Panc1 (cell line): ENCODE data around the gene AGAP1. TPM values are rescaled to one million over a fixed set of nuclear protein-coding genes. Genes with fewer than 3 reads are reported as not detected.

Source experiments
- ATAC-seq: fragments of 200-7000 bp; cut with Tn5 transposase; 2 replicates; pipeline ENCODE4 v1.9.1; 2020; ENCODE audit warnings: mild to moderate bottlenecking, moderate library complexity
- BruUV-seq: library from RNA; stranded (reverse); fragments of 400-500 nt; replicated peaks from 2 replicates; lab custom pipeline; 2021; lab: Mats Ljungman, UMichigan
- CTCF ChIA-PET: fragments of 300-600 bp; sonication (Branson Sonifier 250); formaldehyde crosslinking; loops from one replicate; lab custom pipeline; 2022; ENCODE audit warnings: antibody characterized with exemption; lab: Charles Lee
- POLR2A ChIA-PET: fragments of 300-600 bp; sonication (Branson Sonifier 250); formaldehyde crosslinking; loops from one replicate; lab custom pipeline; 2022; ENCODE audit warnings: antibody characterized with exemption; lab: Charles Lee
- DNase-seq: peaks from one replicate; pipeline ENCODE4 v3.0.0-alpha.2; 2010; ENCODE audit warnings: low read depth, low spot score
- H3K27ac ChIP-seq: 2 replicates; pipeline ENCODE4 v1.5.1; 2011; ENCODE audit warnings: mild to moderate bottlenecking, low read length, inconsistent platforms
- H3K27me3 ChIP-seq: fragments of 200-500 bp; sonication (Bioruptor generic); 2 replicates; pipeline ENCODE4 v1.6.0; 2014; ENCODE audit warnings: low read length, inconsistent platforms; ENCODE audit not compliant: control insufficient read depth, insufficient read depth
- H3K36me3 ChIP-seq: fragments of 200-500 bp; sonication (Bioruptor generic); 2 replicates; pipeline ENCODE4 v1.5.1; 2014; ENCODE audit warnings: inconsistent platforms, mild to moderate bottlenecking, low read length, moderate library complexity; ENCODE audit not compliant: control insufficient read depth, insufficient read depth
- H3K4me1 ChIP-seq: 2 replicates; pipeline ENCODE4 v1.5.1; 2011; ENCODE audit warnings: inconsistent platforms, mild to moderate bottlenecking, low read length, moderate library complexity; ENCODE audit not compliant: control insufficient read depth, insufficient read depth
- H3K4me3 ChIP-seq, 2 experiments: 2 replicates each; pipeline ENCODE4 v1.5.1; 2011 to 2012; ENCODE audit warnings: low read depth in 2 of 2, low read length in 2 of 2, mild to moderate bottlenecking in 2 of 2, inconsistent platforms in 1 of 2, moderate library complexity in 1 of 2
- H3K9me3 ChIP-seq: fragments of 200-500 bp; sonication (Bioruptor generic); 2 replicates; pipeline ENCODE4 v1.5.1; 2014; ENCODE audit warnings: low read depth, mild to moderate bottlenecking, inconsistent platforms, low read length, moderate library complexity; ENCODE audit not compliant: control insufficient read depth, insufficient read depth
- CTCF ChIP-seq: fragments of 450-650 bp; IDR thresholded peaks from 2 replicates; pipeline ENCODE4 v1.5.1; 2017; ENCODE audit warnings: mild to moderate bottlenecking
- POLR2AphosphoS5 ChIP-seq: IDR thresholded peaks from 2 replicates; pipeline ENCODE4 v1.6.1; 2012; ENCODE audit warnings: mild to moderate bottlenecking, low read depth, low read length, moderate library complexity
- REST ChIP-seq, 2 experiments: IDR thresholded peaks; 2 replicates each; pipeline ENCODE4 v1.6.1; 2011 to 2012; ENCODE audit warnings: low read depth in 2 of 2, control low read depth in 1 of 2, low read length in 1 of 2, mild to moderate bottlenecking in 1 of 2, moderate library complexity in 1 of 2; ENCODE audit not compliant: insufficient read depth in 1 of 2
- SIN3A ChIP-seq: IDR thresholded peaks from 2 replicates; pipeline ENCODE4 v1.6.1; 2012; ENCODE audit warnings: low read depth, mild to moderate bottlenecking, low read length, moderate library complexity, borderline replicate concordance; ENCODE audit not compliant: insufficient read depth
- TCF7L2 ChIP-seq: IDR thresholded peaks from 2 replicates; pipeline ENCODE4 v1.6.1; 2011; ENCODE audit warnings: mild to moderate bottlenecking, low read depth, low read length, inconsistent platforms
- in situ Hi-C: cut with HindIII; loops from 2 replicates; pipeline ENCODE4 v1.10.0; 2016; ENCODE audit warnings: low sequenced_read_pairs, low pct_unique_long_range_greater_than_20kb
- intact Hi-C: fragments of 100-400 bp; cut with micrococcal nuclease; formaldehyde crosslinking; loops from one replicate; pipeline ENCODE4 v1.10.0; 2022; ENCODE audit not compliant: unreplicated experiment
- total RNA-seq: library from RNA; stranded (reverse); gene quantifications from one replicate; pipeline ENCODE4 v1.2.1, GENCODE V29; 2021; ENCODE audit not compliant: unreplicated experiment

The AGAP1 gene
- total RNA-seq, 1 experiment from 2014 or later, result 38.9 TPM

- no TSS peak for BruUV-seq
- ATAC-seq (no peak), DNase-seq (no peak)
- Histone ChIP-seq H3K27me3 (no peaks in the 10 kb centered on the region), H3K36me3 (no peaks in the 10 kb centered on the region), H3K9me3 (no peaks in the 10 kb centered on the region), H3K4me1 (peaks cover 17% of the 10 kb centered on the region), H3K4me3 (no peak overlapping the region), H3K27ac (no peak overlapping the region)
- TF ChIP-seq SIN3A (no peak), POLR2AphosphoS5 (no peak), REST (IDR thresholded peaks at IDR 0.05; ENCODE audit: insufficient read depth in 1 of 2, low read depth in 2 of 2, low read length in 1 of 2) (no peak), CTCF (no peak), TCF7L2 (no peak)
- in situ Hi-C loops (no loop called here), intact Hi-C loops (loop anchor here (2.0 to 10.0 kb wide), 2 partner anchors 242 to 410 kb away; no protein-coding TSS in a partner anchor)
- POLR2A ChIA-PET, result no interaction called here
- CTCF ChIA-PET, result interaction anchor here (0.8 to 1.8 kb wide), 3 partner anchors 9 to 398 kb away, joined by 3 to 10 read pairs (median 6); partner anchors contain the start of gene GBX2
Measured at GRCh38 chr2:236176951-236177350, 683.1 kb downstream of the AGAP1 start.

GRCh38 chr2:236177604-236177966, 683.7 kb downstream of the AGAP1 start:
- ATAC-seq (peak; percentile 82), DNase-seq (no peak)
- ChIA-PET POLR2A (interaction anchor here (0.6 to 0.7 kb wide), 3 partner anchors 10 to 840 kb away, joined by 4 to 12 read pairs (median 6); no protein-coding TSS in a partner anchor), CTCF (interaction anchor here (0.7 to 1.8 kb wide), 6 partner anchors 9 to 412 kb away, joined by 3 to 10 read pairs (median 4); partner anchors contain the start of gene GBX2)
- no peaks in the 10 kb centered on the region for H3K36me3 ChIP-seq
- intact Hi-C loops, result loop anchor here (2.0 to 10.0 kb wide), 2 partner anchors 243 to 411 kb away; no protein-coding TSS in a partner anchor
- TF ChIP-seq CTCF (peak; percentile 93), SIN3A (no peak), TCF7L2 (no peak), POLR2AphosphoS5 (no peak), REST (IDR thresholded peaks at IDR 0.05; ENCODE audit: insufficient read depth in 1 of 2, low read depth in 2 of 2, low read length in 1 of 2) (no peak)
- H3K27me3 ChIP-seq, result no peaks in the 10 kb centered on the region
- peak overlapping the region; percentile 87 for H3K27ac ChIP-seq
- H3K4me3 ChIP-seq, result peak overlapping the region; percentile 61 to 84
- no peaks in the 10 kb centered on the region for H3K9me3 ChIP-seq
- BruUV-seq, result no TSS peak
- H3K4me1 ChIP-seq, result peaks cover 17% of the 10 kb centered on the region
- in situ Hi-C loops, result no loop called here
